NCI-H1694 treated with DMSO at 0.1 percent for 48 hours (cell line): ENCODE results near the gene C19orf33.
"Not testable (repeated sequence)": the region's sequence is repeated elsewhere in the genome, so short reads cannot be mapped to it uniquely, and the experiment has no call there.

ENCODE experiments used
- DNase-seq: peaks from one replicate; lab custom pipeline; 2025; lab: John Stamatoyannopoulos, UW

C19orf33 gene

GRCh38 chr19:38309615-38310278 is 5.7 kb downstream of the C19orf33 start:
- DNase-seq: no peak

GRCh38 chr19:38310279-38310670 is 6.2 kb downstream of the C19orf33 start:
- no peak for DNase-seq

GRCh38 chr19:38310986-38311385 is 6.9 kb downstream of the C19orf33 start:
- no peak for DNase-seq

- DNase-seq: peak; percentile 97
Observed at GRCh38 chr19:38315657-38316476, 11.8 kb downstream of the C19orf33 start, which contains the start of gene YIF1B. Gene YIF1B (minus strand): TSS chr19:38315947. CDS start chr19:38315917, 30 bp downstream.

- DNase-seq: no peak
Observed at GRCh38 chr19:38316477-38317067, 12.5 kb downstream of the C19orf33 start.

- DNase-seq: no peak
Observed at GRCh38 chr19:38317104-38317612, 13.1 kb downstream of the C19orf33 start.

GRCh38 chr19:38318660-38319059 is 14.6 kb downstream of the C19orf33 start:
- DNase-seq: peak; percentile 15

GRCh38 chr19:38319421-38320258 is 15.6 kb downstream of the C19orf33 start, which contains the start of gene KCNK6:
Gene KCNK6 (plus strand): TSS chr19:38319845. CDS start chr19:38319951, 106 bp downstream.
- no peak for DNase-seq

- DNase-seq: no peak
Observed at GRCh38 chr19:38320969-38321339, 16.9 kb downstream of the C19orf33 start.

GRCh38 chr19:38321646-38322196 is 17.7 kb downstream of the C19orf33 start:
- no peak for DNase-seq

- DNase-seq: no peak
Observed at GRCh38 chr19:38323291-38323690, 19.2 kb downstream of the C19orf33 start.

GRCh38 chr19:38324431-38324830 is 20.4 kb downstream of the C19orf33 start:
- no peak for DNase-seq

- no peak for DNase-seq
Observed at GRCh38 chr19:38326591-38326990, 22.5 kb downstream of the C19orf33 start.

GRCh38 chr19:38329651-38330050 is 25.6 kb downstream of the C19orf33 start:
- DNase-seq: no peak

- DNase-seq: no peak
Observed at GRCh38 chr19:38331728-38332127, 27.7 kb downstream of the C19orf33 start.

- DNase-seq: no peak
Observed at GRCh38 chr19:38333245-38333644, 29.2 kb downstream of the C19orf33 start.

- DNase-seq: peak; percentile 96
Observed at GRCh38 chr19:38335949-38336637, 32.0 kb downstream of the C19orf33 start.

- DNase-seq: peak; percentile 72
Observed at GRCh38 chr19:38336638-38337359, 32.7 kb downstream of the C19orf33 start.

GRCh38 chr19:38337360-38337653 is 33.3 kb downstream of the C19orf33 start:
- DNase-seq: no peak

- DNase-seq: not testable (repeated sequence)
Observed at GRCh38 chr19:38339011-38339410, 35.0 kb downstream of the C19orf33 start.
